GM12878 (cell line): ENCODE results near the gene CDC6. TPM values are rescaled to one million over a fixed set of nuclear protein-coding genes. Genes with fewer than 3 reads are reported as not detected.

Source experiments
- DPF2 ChIP-seq: fragments of 450-650 bp; IDR thresholded peaks from 2 replicates; pipeline ENCODE4 v1.6.1; 2017; ENCODE audit warnings: mild to moderate bottlenecking
- ELK1 ChIP-seq: IDR thresholded peaks from 2 replicates; pipeline ENCODE4 v1.6.1; 2012; ENCODE audit warnings: low read depth, low read length, improper control_type of control experiment
- FOXK2 ChIP-seq: fragments of 450-650 bp; IDR thresholded peaks from 2 replicates; pipeline ENCODE4 v1.6.1; 2017; ENCODE audit warnings: mild to moderate bottlenecking, moderate library complexity
- HDGF ChIP-seq: fragments of 450-650 bp; IDR thresholded peaks from 2 replicates; pipeline ENCODE4 v1.6.1; 2016; ENCODE audit warnings: antibody characterized with exemption
- IRF3 ChIP-seq: fragments of 450-650 bp; IDR thresholded peaks from 2 replicates; pipeline ENCODE4 v1.6.1; 2014; ENCODE audit warnings: mild to moderate bottlenecking
- KLF5 ChIP-seq: fragments of 450-650 bp; IDR thresholded peaks from 2 replicates; pipeline ENCODE4 v1.6.1; 2014; ENCODE audit warnings: mild to moderate bottlenecking; ENCODE audit not compliant: partially characterized antibody
- MYB ChIP-seq: fragments of 150-350 bp; IDR thresholded peaks from 2 replicates; pipeline ENCODE4 v1.6.1; 2014; ENCODE audit warnings: mild to moderate bottlenecking, low read depth, low read length, borderline replicate concordance
- MYC ChIP-seq: IDR thresholded peaks from 2 replicates; pipeline ENCODE4 v1.6.1; 2011; ENCODE audit warnings: mild to moderate bottlenecking, low read length, moderate library complexity, inconsistent platforms; ENCODE audit not compliant: insufficient read depth, insufficient replicate concordance, insufficient read length, severe bottlenecking
- PML ChIP-seq: IDR thresholded peaks from 2 replicates; pipeline ENCODE4 v1.6.1; 2012; ENCODE audit warnings: low read length, inconsistent platforms
- PRDM15 ChIP-seq: fragments of 450-650 bp; formaldehyde crosslinking; IDR thresholded peaks from 2 replicates; pipeline ENCODE4 v1.4.0; 2020; ENCODE audit warnings: mild to moderate bottlenecking, moderate library complexity
- SMAD1 ChIP-seq: fragments of 450-650 bp; IDR thresholded peaks from 2 replicates; pipeline ENCODE4 v1.6.1; 2018; ENCODE audit warnings: mild to moderate bottlenecking, low read depth; ENCODE audit not compliant: partially characterized antibody
- SMC3 ChIP-seq: IDR thresholded peaks from 2 replicates; pipeline ENCODE4 v1.6.1; 2011; ENCODE audit warnings: low read length, improper control_type of control experiment, borderline replicate concordance
- SREBF2 ChIP-seq: IDR thresholded peaks from 2 replicates; pipeline ENCODE4 v1.6.1; 2012; ENCODE audit warnings: mild to moderate bottlenecking, low read length
- ZNF207 ChIP-seq: fragments of 450-650 bp; IDR thresholded peaks from 2 replicates; pipeline ENCODE4 v1.6.1; 2014; ENCODE audit warnings: antibody characterized with exemption, mild to moderate bottlenecking, borderline replicate concordance
- ZNF274 ChIP-seq: IDR thresholded peaks from one replicate; pipeline ENCODE4 v1.8.0; 2011; ENCODE audit not compliant: insufficient read length, insufficient read depth
- ZZZ3 ChIP-seq: IDR thresholded peaks from 2 replicates; pipeline ENCODE4 v1.6.1; 2011; ENCODE audit warnings: low read depth; ENCODE audit not compliant: control insufficient read depth, insufficient read length
- polyA plus RNA-seq, 11 experiments: library from polyadenylated mRNA; depleted of rRNA in 4 of 11; unstranded in 6 of 11; stranded (reverse) in 5 of 11; fragments of >200 nt; fragmentation: Nextera tagmentation in 4 of 11; fragmentation: Illumina TruSeq in 1 of 11; extraction: Ambion mirVana in 4 of 11; extraction: Trizol in 1 of 11; gene quantifications; 1 replicate in 1 of 11; 2 replicates in 10 of 11; pipeline versions ENCODE4 v1.2.1 to v1.2.3, GENCODE V29; 2011 to 2016; ENCODE audit warnings: inconsistent platforms in 2 of 11, missing spikeins in 2 of 11, low read depth in 1 of 11
- total RNA-seq, 4 experiments: library from RNA; depleted of rRNA in 3 of 4; stranded (reverse); fragments of >200 nt in 3 of 4; fragmentation: Illumina TruSeq in 1 of 4; extraction: Trizol in 1 of 4; gene quantifications; 2 replicates each; pipeline versions ENCODE4 v1.2.1 to v1.2.3, GENCODE V29; 2013 to 2021
- TF ChIP-seq, protein P1 (sequence below): fragments of 450-650 bp; IDR thresholded peaks from 2 replicates; pipeline ENCODE4 v1.6.1; 2017; ENCODE audit warnings: mild to moderate bottlenecking, moderate library complexity
- TF ChIP-seq, protein P2 (sequence below): fragments of 450-650 bp; IDR thresholded peaks from 2 replicates; pipeline ENCODE4 v1.6.1; 2017; ENCODE audit warnings: borderline replicate concordance

CDC6 gene
- total and polyA plus RNA-seq, 10 of the 15 experiments (the other 5 are each of a cell fraction or from before 2014, with no cell fraction given), result 13.3 to 60.9 (median 47.6) TPM

DNA sequence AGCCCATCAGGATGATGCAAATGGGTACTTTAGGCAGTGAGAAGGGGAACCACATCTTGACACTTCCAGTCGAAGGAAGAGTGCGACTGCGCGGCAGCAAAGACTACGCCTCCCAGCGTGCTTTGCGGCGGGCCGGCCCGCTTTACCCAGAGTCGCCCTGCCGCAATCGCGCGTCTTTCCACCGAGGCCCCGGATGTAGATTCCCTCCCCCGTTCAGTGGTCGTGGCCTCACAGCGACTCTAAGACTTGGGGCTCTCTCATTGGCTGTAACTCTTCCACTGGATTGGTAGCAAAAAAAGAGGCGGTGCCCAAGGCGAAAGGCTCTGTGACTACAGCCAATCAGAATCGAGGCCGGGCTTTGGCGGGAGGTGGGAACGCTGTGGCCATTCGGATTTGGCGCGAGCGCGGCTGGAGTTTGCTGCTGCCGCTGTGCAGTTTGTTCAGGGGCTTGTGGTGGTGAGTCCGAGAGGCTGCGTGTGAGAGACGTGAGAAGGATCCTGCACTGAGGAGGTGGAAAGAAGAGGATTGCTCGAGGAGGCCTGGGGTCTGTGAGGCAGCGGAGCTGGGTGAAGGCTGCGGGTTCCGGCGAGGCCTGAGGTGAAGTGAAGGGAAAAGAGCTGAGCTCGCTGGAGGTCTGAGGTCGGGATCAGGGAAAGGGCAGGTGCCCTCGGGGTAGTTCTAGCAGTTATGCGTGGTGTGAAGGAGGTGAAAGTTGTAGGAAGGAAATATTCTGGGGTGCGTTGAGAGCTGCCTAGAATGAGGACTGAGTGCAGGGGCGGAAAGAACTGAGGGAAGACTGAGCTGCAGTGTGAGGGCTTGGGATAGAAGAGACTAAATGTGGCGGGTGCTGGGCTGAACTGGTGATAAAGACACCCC, at the start of gene CDC6 (continued):
- TF ChIP-seq, protein P1, sequence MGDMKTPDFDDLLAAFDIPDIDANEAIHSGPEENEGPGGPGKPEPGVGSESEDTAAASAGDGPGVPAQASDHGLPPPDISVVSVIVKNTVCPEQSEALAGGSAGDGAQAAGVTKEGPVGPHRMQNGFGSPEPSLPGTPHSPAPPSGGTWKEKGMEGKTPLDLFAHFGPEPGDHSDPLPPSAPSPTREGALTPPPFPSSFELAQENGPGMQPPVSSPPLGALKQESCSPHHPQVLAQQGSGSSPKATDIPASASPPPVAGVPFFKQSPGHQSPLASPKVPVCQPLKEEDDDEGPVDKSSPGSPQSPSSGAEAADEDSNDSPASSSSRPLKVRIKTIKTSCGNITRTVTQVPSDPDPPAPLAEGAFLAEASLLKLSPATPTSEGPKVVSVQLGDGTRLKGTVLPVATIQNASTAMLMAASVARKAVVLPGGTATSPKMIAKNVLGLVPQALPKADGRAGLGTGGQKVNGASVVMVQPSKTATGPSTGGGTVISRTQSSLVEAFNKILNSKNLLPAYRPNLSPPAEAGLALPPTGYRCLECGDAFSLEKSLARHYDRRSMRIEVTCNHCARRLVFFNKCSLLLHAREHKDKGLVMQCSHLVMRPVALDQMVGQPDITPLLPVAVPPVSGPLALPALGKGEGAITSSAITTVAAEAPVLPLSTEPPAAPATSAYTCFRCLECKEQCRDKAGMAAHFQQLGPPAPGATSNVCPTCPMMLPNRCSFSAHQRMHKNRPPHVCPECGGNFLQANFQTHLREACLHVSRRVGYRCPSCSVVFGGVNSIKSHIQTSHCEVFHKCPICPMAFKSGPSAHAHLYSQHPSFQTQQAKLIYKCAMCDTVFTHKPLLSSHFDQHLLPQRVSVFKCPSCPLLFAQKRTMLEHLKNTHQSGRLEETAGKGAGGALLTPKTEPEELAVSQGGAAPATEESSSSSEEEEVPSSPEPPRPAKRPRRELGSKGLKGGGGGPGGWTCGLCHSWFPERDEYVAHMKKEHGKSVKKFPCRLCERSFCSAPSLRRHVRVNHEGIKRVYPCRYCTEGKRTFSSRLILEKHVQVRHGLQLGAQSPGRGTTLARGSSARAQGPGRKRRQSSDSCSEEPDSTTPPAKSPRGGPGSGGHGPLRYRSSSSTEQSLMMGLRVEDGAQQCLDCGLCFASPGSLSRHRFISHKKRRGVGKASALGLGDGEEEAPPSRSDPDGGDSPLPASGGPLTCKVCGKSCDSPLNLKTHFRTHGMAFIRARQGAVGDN, result no peak
- TF ChIP-seq DPF2 (no peak), MYC (no peak), FOXK2 (peak; percentile 58), PML (0 out of 2 replicates have a peak, but pooled peaks have one; percentile 72), IRF3 (peak; percentile 76), SREBF2 (no peak), ZNF274 (no peak), MYB (no peak), ZZZ3 (no peak), SMAD1 (no peak), ELK1 (no peak), PRDM15 (CRISPR knock-in tag) (no peak), SMC3 (no peak), HDGF (no peak; the same call in 1 of the 2 replicates), ZNF207 (no peak), KLF5 (no peak)
- TF ChIP-seq, protein P2, sequence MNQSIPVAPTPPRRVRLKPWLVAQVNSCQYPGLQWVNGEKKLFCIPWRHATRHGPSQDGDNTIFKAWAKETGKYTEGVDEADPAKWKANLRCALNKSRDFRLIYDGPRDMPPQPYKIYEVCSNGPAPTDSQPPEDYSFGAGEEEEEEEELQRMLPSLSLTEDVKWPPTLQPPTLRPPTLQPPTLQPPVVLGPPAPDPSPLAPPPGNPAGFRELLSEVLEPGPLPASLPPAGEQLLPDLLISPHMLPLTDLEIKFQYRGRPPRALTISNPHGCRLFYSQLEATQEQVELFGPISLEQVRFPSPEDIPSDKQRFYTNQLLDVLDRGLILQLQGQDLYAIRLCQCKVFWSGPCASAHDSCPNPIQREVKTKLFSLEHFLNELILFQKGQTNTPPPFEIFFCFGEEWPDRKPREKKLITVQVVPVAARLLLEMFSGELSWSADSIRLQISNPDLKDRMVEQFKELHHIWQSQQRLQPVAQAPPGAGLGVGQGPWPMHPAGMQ, result no peak
